Measurements from ENCODE around the gene YWHAG.
"Not testable (repeated sequence)": the region's sequence is repeated elsewhere in the genome, so short reads cannot be mapped to it uniquely, and the experiment has no call there.

Gene YWHAG

GRCh38 chr7:76346778-76347177, 12.0 kb downstream of the YWHAG start:
- DNase-seq = no peak

- no peak for DNase-seq
Observed at GRCh38 chr7:76346097-76346496, 12.7 kb downstream of the YWHAG start.

- DNase-seq = no peak
Observed at GRCh38 chr7:76343931-76344321, 14.9 kb downstream of the YWHAG start.

- no peak for DNase-seq
Observed at GRCh38 chr7:76343294-76343930, 15.4 kb downstream of the YWHAG start.

- no peak for DNase-seq
Observed at GRCh38 chr7:76342222-76342621, 16.6 kb downstream of the YWHAG start.

- peak; percentile 15 for DNase-seq
Observed at GRCh38 chr7:76340617-76341131, 18.1 kb downstream of the YWHAG start.

GRCh38 chr7:76338298-76339084, 20.3 kb downstream of the YWHAG start:
- DNase-seq = peak; percentile 42

GRCh38 chr7:76337147-76337546, 21.6 kb downstream of the YWHAG start:
- no peak for DNase-seq

GRCh38 chr7:76336094-76336493, 22.7 kb downstream of the YWHAG start:
- DNase-seq = no peak

GRCh38 chr7:76335417-76335816, 23.4 kb downstream of the YWHAG start:
- not testable (repeated sequence) for DNase-seq

- DNase-seq = no peak
Observed at GRCh38 chr7:76334320-76334967, 24.3 kb downstream of the YWHAG start.

- DNase-seq = no peak
Observed at GRCh38 chr7:76333511-76334101, 25.2 kb downstream of the YWHAG start.

- no peak for DNase-seq
Observed at GRCh38 chr7:76332078-76332477, 26.7 kb downstream of the YWHAG start.

GRCh38 chr7:76330673-76331072, 28.1 kb downstream of the YWHAG start:
- no peak for DNase-seq

GRCh38 chr7:76330261-76330660, 28.5 kb downstream of the YWHAG start:
- DNase-seq = no peak

- no peak for DNase-seq
Observed at GRCh38 chr7:76329479-76329878, 29.3 kb downstream of the YWHAG start.

- DNase-seq = no peak
Observed at GRCh38 chr7:76328389-76328788, 30.4 kb downstream of the YWHAG start.

- DNase-seq = no peak
Observed at GRCh38 chr7:76327610-76328009, 31.2 kb downstream of the YWHAG start.

- no peak for DNase-seq
Observed at GRCh38 chr7:76326646-76327233, 32.1 kb downstream of the YWHAG start.

- no peak for DNase-seq
Observed at GRCh38 chr7:76325811-76326210, 33.0 kb downstream of the YWHAG start.

- no peak for DNase-seq
Observed at GRCh38 chr7:76325092-76325491, 33.7 kb downstream of the YWHAG start.

GRCh38 chr7:76318488-76319353, 40.1 kb downstream of the YWHAG start:
- DNase-seq = peak; percentile 58
